HG03108 (cell line): ENCODE results near the gene ARID5A.
A peak's percentile ranks its signal among the peaks of the same experiment; 100 is the strongest.

Experiments used
- ATAC-seq: cut with Tn5 transposase; IDR thresholded peaks from one replicate; pipeline ENCODE4 v1.9.1; 2021; ENCODE audit warnings: moderate library complexity; ENCODE audit not compliant: unreplicated experiment

The ARID5A gene

GRCh38 chr2:96506016-96506906 lies 30.3 kb upstream of the ARID5A start:
- ATAC-seq, result no peak

DNA sequence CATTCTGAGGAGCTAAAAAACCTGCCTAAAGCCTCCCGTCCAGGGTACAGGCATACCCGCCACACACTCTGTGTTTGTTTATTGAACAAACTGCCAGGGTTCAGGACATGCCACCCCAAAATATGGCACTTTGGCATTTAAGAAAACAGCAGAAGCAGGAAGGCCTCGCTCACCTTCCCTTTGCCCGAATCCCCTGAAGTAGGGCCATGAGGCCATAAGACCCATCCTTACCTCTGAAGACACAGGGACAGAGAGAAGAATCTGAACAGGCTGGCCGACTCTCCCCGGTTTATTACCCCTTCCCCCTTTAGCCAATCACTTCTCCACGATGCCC lies 29.7 kb upstream of the ARID5A start:
- ATAC-seq, result no peak

GRCh38 chr2:96507957-96508520 lies 28.5 kb upstream of the ARID5A start:
- ATAC-seq, result peak; percentile 47

- no peak for ATAC-seq
These were observed 27.9 kb upstream of the ARID5A start for GRCh38 chr2:96508521-96509113.

DNA sequence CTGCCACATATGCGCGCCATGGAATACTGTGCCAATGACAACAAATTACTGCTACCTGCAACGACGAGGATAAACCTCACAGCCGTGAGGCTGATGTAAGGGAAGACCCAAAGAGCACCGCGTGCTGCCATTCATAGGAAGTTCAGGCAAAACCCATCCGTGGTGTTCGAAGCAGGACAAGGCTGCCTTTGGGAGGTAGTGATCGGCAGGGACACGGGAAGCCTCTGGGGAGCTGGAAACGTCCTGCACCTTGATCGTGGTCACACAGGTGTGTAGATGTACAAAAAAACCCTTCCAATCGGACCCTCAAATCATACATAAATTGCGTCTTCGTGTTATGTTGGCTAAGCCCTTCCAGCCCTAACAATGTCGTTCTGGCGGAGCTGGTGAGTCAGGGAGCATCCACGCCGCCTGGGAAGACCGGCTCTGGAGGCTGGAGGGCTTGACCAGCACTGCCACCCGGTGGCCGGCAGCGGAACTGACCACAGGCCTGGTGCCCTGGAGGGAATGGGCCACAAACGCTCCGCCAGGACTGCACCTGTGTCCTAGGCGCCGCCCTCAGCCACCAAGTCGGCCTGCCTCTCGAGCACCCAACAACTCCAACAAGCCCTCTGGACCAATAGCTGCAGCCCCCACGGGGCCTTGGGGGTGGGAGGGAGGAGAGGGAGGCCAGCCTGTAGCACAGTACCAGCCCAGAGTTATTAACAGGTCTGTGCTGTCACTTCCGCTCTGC lies 27.3 kb upstream of the ARID5A start:
- ATAC-seq, result peak; percentile 52

DNA sequence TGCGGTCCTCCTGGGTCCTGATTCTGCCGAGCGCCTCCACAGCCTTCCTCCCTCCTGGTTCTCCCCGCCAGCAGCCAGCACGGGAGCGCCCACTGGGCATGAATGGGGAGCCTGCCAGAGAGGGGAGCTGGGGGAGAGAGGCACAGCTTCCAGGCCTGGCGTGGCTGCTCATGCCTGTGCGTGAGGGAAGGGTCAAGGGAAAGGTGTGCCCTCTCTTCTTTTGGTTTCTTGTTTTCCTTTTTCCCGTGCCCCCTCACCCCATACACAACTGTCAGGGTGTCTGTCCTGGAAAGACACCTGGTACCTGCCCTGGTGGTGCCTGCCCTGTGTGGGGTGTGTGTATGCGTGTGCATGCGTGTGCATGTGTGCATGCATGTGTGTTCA lies 26.7 kb upstream of the ARID5A start:
- ATAC-seq, result no peak

DNA sequence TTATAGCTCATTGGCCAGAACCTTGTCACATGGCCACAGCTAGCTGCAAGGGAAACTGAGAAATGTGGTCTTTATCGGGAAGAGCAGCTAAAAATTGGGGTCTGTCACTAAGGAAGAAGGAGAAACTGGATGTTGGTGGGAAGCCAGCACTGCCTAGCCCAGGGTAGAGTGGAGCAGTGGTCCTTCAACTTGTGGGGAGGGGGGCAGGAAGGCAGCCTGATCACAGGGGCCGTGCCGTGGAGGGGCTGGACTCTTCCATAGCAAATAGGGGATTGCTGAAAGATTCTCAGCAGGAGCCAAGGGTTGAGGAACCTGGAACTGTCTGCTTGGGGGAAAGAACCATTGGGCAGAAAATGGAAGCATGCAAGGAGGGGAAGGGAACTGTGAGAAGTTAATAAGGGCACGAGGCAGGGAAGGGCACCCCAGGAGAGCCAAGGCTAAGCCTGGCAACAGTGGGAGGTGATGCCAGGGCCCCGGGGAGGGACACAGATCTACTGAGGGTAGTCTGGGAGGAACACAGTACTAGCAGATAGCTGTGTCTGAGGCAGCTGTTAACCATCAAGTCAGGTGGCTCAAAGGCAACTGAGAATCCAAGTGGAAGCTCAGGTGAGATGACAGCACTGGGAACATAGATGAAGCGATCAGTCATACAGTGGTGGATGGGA lies 25.5 kb upstream of the ARID5A start:
- no peak for ATAC-seq

DNA sequence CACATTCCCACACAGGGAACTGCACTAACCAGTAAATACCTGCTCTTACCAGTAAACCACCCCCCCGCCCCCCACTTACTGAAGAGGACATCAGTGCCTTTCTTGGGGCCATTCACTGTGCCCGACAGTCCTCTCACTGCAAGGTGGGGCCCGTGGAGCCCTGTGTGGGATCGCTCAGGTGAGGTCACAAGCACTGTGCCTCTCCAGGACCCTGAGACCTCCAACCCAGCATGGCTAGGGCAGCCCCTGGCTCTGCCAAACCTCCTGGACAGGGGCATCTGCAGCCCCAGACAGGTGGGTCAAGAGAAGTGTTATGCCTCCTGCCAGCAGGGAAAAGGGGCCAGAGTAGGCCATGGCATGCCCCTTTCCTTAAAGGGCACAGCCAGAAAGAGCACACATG lies 24.7 kb upstream of the ARID5A start:
- no peak for ATAC-seq

GRCh38 chr2:96512341-96512740 lies 24.2 kb upstream of the ARID5A start:
- no peak for ATAC-seq

- no peak for ATAC-seq
These were observed 22.0 kb upstream of the ARID5A start for GRCh38 chr2:96514521-96514920.

GRCh38 chr2:96517079-96517478 lies 19.5 kb upstream of the ARID5A start:
- no peak for ATAC-seq

DNA sequence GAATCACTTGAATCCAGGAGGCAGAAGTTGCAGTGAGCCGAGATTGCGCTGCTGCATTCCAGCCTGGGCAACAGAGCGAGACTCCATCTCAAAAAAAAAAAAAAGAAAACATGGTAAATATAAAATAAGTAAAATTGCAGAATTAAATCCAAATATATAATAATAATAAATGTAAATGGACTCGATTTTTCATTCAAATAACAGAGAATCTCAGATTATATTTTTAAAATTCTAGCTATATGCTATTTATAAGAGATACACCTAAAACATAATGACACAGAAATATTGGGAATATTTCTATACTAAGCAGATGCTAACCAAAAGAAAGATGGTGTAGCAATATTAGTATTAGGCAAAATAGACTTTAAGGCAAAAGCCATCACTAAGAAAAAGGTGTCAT lies 16.3 kb upstream of the ARID5A start:
- ATAC-seq, result no peak

GRCh38 chr2:96520697-96521096 lies 15.9 kb upstream of the ARID5A start:
- ATAC-seq, result no peak

DNA sequence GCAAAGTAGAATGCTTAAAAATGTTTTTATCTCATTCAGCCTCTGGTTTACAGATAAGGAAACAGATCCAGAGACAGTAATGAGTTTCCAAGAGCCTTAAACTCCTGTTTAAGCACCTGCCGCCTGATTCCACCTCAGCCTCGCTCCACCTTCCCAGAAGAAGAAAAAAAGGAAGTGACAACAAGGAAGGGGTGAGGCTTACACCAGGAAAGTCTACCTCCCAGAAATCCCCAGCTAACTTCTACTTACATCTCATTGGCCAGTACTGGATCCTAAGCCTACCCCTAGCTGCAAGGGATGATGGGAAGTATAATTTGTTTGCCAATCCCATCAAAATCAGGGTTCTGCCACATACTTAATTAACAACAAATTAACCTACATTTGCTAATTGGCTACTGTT lies 15.3 kb upstream of the ARID5A start:
- ATAC-seq, result no peak

- no peak for ATAC-seq
These were observed 14.0 kb upstream of the ARID5A start for GRCh38 chr2:96522304-96523203.

DNA sequence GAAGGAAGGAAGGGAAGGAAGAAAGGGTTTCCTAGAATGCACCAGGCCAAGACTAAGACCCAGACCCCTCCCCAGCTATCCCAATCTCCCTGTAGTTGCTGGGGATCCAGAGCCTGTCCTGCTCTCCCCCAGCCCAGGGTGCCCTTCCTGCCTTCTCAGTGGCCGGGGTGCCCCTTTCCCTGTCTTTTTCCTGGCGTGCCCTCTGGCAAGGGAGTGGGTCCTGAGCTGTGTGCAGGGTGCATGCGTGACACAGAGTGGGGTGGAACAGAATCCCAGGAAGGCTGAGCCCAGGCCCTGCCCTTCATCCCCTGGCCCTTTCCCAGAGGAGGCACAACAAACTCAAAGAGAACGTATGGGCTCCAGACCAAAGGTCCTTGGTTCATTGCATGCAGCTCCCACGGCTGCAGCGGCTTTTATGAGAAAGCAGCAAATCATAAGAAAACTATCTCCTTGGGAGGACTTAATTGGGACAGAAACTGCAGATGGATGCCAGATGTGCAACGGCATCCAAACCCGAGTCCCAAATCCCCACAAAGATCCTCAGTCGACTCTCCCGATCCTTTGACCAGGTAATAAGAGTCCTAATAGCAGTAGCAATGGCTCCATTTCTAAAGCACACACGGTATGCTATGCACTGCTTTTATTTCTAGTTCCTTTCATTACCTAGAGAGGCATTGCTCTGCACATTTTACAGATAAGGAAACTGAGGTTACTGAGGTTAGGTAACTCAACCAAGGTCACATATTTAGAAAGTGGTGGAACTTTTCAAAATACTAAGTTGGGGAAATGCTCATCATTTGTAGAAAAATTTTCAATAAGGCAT lies 12.7 kb upstream of the ARID5A start:
- no peak for ATAC-seq

GRCh38 chr2:96524482-96525210 lies 11.9 kb upstream of the ARID5A start:
- ATAC-seq, result no peak

DNA sequence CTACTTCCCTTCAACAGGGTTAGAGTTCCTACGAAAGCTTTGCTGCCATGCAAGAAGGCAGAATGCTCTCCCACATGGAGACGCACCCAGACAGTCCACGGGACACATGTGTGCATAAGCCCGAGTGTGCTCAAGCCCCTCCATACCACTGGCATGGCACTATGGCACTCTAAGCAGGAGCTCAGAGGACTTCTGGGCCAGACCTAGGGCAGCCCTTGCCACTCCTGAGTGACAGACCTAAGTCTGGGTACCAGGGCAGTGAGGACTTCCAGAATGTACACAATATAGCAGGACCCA lies 11.4 kb upstream of the ARID5A start:
- no peak for ATAC-seq

DNA sequence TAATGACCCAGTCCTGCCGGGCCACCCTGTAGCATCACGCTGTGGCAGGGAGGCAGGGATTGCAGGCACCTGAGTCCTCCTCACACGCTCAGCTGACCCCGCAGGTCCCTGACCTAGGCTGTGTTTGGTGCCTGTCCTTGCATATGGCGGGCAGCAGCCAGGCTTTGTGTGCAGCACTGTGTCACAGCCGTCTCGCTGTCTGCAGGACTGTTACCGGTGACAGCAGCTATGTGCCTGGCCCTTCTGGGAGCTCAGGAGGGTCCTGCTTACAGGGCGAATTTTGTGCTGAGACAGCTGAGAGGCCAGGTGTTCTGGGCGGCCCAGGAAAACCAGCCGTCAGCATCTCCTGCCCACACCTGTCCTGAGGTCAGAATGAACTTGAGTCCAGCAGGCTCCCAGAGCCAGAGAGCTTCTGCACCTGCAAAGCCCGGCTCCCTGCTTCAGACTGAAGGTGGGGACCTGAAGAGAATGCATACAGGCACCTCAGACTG lies 10.4 kb upstream of the ARID5A start:
- ATAC-seq, result no peak
